ENCODE measurements around the gene KCNAB1. TPM values are rescaled to one million over a fixed set of nuclear protein-coding genes. Genes with fewer than 3 reads are reported as not detected.
"Not testable (repeated sequence)": the region's sequence is repeated elsewhere in the genome, so short reads cannot be mapped to it uniquely, and the experiment has no call there.

Gene KCNAB1
- total and polyA plus RNA-seq, 10 of the 15 experiments (the other 5 are each of a cell fraction or from before 2014, with no cell fraction given): 0.11 to 0.69 (median 0.43) TPM; not detected in 6

GRCh38 chr3:156098437-156099035 lies 21.8 kb upstream of the KCNAB1 start:
- POLR2A ChIA-PET: no interaction called here
- H3K9me3 ChIP-seq (replicated peaks; ENCODE audit: control insufficient read depth, insufficient read depth, low read length): no peaks in the 10 kb centered on the region
- H3K36me3 ChIP-seq (ENCODE audit: control insufficient read depth in 2 of 2, insufficient read depth in 2 of 2, low read length in 1 of 2): no peaks in the 10 kb centered on the region
- no peaks in the 10 kb centered on the region for H3K4me1 ChIP-seq (ENCODE audit: control insufficient read depth, insufficient read depth, low read length)
- H3K79me2 ChIP-seq (ENCODE audit: control insufficient read depth, insufficient read depth, low read length): no peaks in the 10 kb centered on the region
- WGBS (ENCODE audit: insufficient coverage, insufficient replicate concordance, low lambda C conversion rate, missing lambda C conversion rate): 13% methylated on average over 4 of the region's 4 CpGs
- FAIRE-seq (no peak), DNase-seq (ENCODE audit: low read depth, low spot score) (peak; percentile 3), ATAC-seq (peak; percentile 86)
- no peaks in the 10 kb centered on the region for H4K20me1 ChIP-seq (ENCODE audit: control insufficient read depth, insufficient read depth)
- H3K4me2 ChIP-seq (ENCODE audit: control insufficient read depth, insufficient read depth): no peak overlapping the region
- no peak overlapping the region for H3K27ac ChIP-seq (ENCODE audit: control insufficient read depth, insufficient read depth)
- SMC1A ChIA-PET (ENCODE audit: uncharacterized antibody, unreplicated experiment): no interaction called here
- no peaks in the 10 kb centered on the region; a peak in 1 of 4 replicates for H3K27me3 ChIP-seq (replicated peaks in 1 of 2; ENCODE audit: control insufficient read depth in 2 of 2, insufficient read depth in 2 of 2, low read length in 1 of 2)
- TF ChIP-seq SPI1 (IDR thresholded peaks at IDR 0.05; ENCODE audit: borderline replicate concordance, insufficient read depth, low read depth, low read length) (peak; percentile 84), RUNX3 (IDR thresholded peaks at IDR 0.05; ENCODE audit: low read length) (peak; percentile 23; the same call in 1 of the 2 replicates), POLR2AphosphoS5 (IDR thresholded peaks at IDR 0.05; ENCODE audit: low read length) (no peak)
- BruUV-seq (replicated peaks): no TSS peak
- in situ Hi-C loops (cut with MboI) (no loop called here), intact Hi-C loops (cut with micrococcal nuclease; ENCODE audit: unreplicated experiment) (no loop called here)
- no peak overlapping the region for H3K9ac ChIP-seq (ENCODE audit: control insufficient read depth, insufficient read depth, low read length)
- no peak overlapping the region for H3K4me3 ChIP-seq
- RAD21 ChIA-PET (ENCODE audit: unreplicated experiment): no interaction called here
- CTCF ChIA-PET: no interaction called here
- H2AFZ ChIP-seq (ENCODE audit: control insufficient read depth, low read depth, low read length): no peak overlapping the region

- 73% methylated on average over 21 of the region's 27 CpGs for WGBS (ENCODE audit: insufficient coverage, insufficient replicate concordance, low lambda C conversion rate, missing lambda C conversion rate)
- H3K4me3 ChIP-seq; H4K20me1 ChIP-seq (ENCODE audit: control insufficient read depth, insufficient read depth); H2AFZ ChIP-seq (ENCODE audit: control insufficient read depth, low read depth, low read length); BruUV-seq (replicated peaks); intact Hi-C loops (cut with micrococcal nuclease; ENCODE audit: unreplicated experiment); in situ Hi-C loops (cut with MboI); H3K27me3 ChIP-seq (replicated peaks in 1 of 2; ENCODE audit: control insufficient read depth in 2 of 2, insufficient read depth in 2 of 2, low read length in 1 of 2); H3K79me2 ChIP-seq (ENCODE audit: control insufficient read depth, insufficient read depth, low read length); H3K9ac ChIP-seq (ENCODE audit: control insufficient read depth, insufficient read depth, low read length); H3K4me1 ChIP-seq (ENCODE audit: control insufficient read depth, insufficient read depth, low read length); FAIRE-seq; H3K9me3 ChIP-seq (replicated peaks; ENCODE audit: control insufficient read depth, insufficient read depth, low read length); ATAC-seq; RAD21 ChIA-PET (ENCODE audit: unreplicated experiment); H3K4me2 ChIP-seq (ENCODE audit: control insufficient read depth, insufficient read depth); POLR2A ChIA-PET; H3K27ac ChIP-seq (ENCODE audit: control insufficient read depth, insufficient read depth); SMC1A ChIA-PET (ENCODE audit: uncharacterized antibody, unreplicated experiment); H3K36me3 ChIP-seq (ENCODE audit: control insufficient read depth in 2 of 2, insufficient read depth in 2 of 2, low read length in 1 of 2); DNase-seq (ENCODE audit: low read depth, low spot score): not testable (repeated sequence)
- CTCF ChIA-PET: interaction anchor here (1.2 kb wide), 1 partner anchor 13 kb away, joined by 3 read pairs; no protein-coding TSS in a partner anchor
Observed at GRCh38 chr3:156099348-156099747, 21.0 kb upstream of the KCNAB1 start.

- H3K79me2 ChIP-seq (ENCODE audit: control insufficient read depth, insufficient read depth, low read length); intact Hi-C loops (cut with micrococcal nuclease; ENCODE audit: unreplicated experiment); H3K4me1 ChIP-seq (ENCODE audit: control insufficient read depth, insufficient read depth, low read length); H3K9ac ChIP-seq (ENCODE audit: control insufficient read depth, insufficient read depth, low read length); BruUV-seq (replicated peaks); H3K27me3 ChIP-seq (replicated peaks in 1 of 2; ENCODE audit: control insufficient read depth in 2 of 2, insufficient read depth in 2 of 2, low read length in 1 of 2); FAIRE-seq; H2AFZ ChIP-seq (ENCODE audit: control insufficient read depth, low read depth, low read length); ATAC-seq; DNase-seq (ENCODE audit: low read depth, low spot score); H3K27ac ChIP-seq (ENCODE audit: control insufficient read depth, insufficient read depth); H3K36me3 ChIP-seq (ENCODE audit: control insufficient read depth in 2 of 2, insufficient read depth in 2 of 2, low read length in 1 of 2); RAD21 ChIA-PET (ENCODE audit: unreplicated experiment); in situ Hi-C loops (cut with MboI); H3K4me2 ChIP-seq (ENCODE audit: control insufficient read depth, insufficient read depth); SMC1A ChIA-PET (ENCODE audit: uncharacterized antibody, unreplicated experiment); H3K4me3 ChIP-seq; POLR2A ChIA-PET; H4K20me1 ChIP-seq (ENCODE audit: control insufficient read depth, insufficient read depth); H3K9me3 ChIP-seq (replicated peaks; ENCODE audit: control insufficient read depth, insufficient read depth, low read length): not testable (repeated sequence)
- CTCF ChIA-PET: interaction anchor here (1.2 kb wide), 1 partner anchor 14 kb away, joined by 3 read pairs; no protein-coding TSS in a partner anchor
- WGBS (ENCODE audit: insufficient coverage, insufficient replicate concordance, low lambda C conversion rate, missing lambda C conversion rate): 61% methylated on average over 9 of the region's 9 CpGs
Observed at GRCh38 chr3:156099984-156100383, 20.4 kb upstream of the KCNAB1 start.
